ENCODE measurements around the gene BOLA3. TPM values are rescaled to one million over a fixed set of nuclear protein-coding genes. Genes with fewer than 3 reads are reported as not detected.

The BOLA3 gene
- total and polyA plus RNA-seq, 10 of the 15 experiments (the other 5 are each of a cell fraction or from before 2014, with no cell fraction given) = 62.6 to 300 (median 134) TPM

- TF ChIP-seq ZBTB4 (CRISPR knock-in tag; IDR thresholded peaks at IDR 0.05) (no peak), ZBTB11 (CRISPR knock-in tag; IDR thresholded peaks at IDR 0.05) (no peak), HDAC2 (IDR thresholded peaks at IDR 0.05) (no peak), LARP7 (IDR thresholded peaks at IDR 0.05) (no peak), RFX5 (IDR thresholded peaks at IDR 0.05; ENCODE audit: low read depth, low read length) (no peak), REST (IDR thresholded peaks at IDR 0.05; ENCODE audit: low read depth, low read length) (no peak), NR2C1 (IDR thresholded peaks at IDR 0.05) (no peak), RBBP5 (conservative IDR thresholded peaks at IDR 0.05) (no peak), ETV6 (conservative IDR thresholded peaks at IDR 0.05 in 1 of 2, IDR thresholded peaks at IDR 0.05 in 1 of 2; ENCODE audit: borderline replicate concordance in 1 of 2, low read depth in 1 of 2) (peak in 1 of 2 experiments; percentile 29; a peak in 1 of 4 replicates), IRF3 (IDR thresholded peaks at IDR 0.05) (no peak), SREBF2 (IDR thresholded peaks at IDR 0.05; ENCODE audit: low read length) (no peak), PAX8 (IDR thresholded peaks at IDR 0.05) (no peak), SKIL (IDR thresholded peaks at IDR 0.05; ENCODE audit: low read depth, poor library complexity, severe bottlenecking) (peak; percentile 64), ATF3 (IDR thresholded peaks at IDR 0.05; ENCODE audit: borderline replicate concordance, extremely low read depth, low read depth, low read length) (no peak)
These were observed 34.0 kb upstream of the BOLA3 start (continued) for GRCh38 chr2:74181739-74182138.
